ENCODE results near the gene MAML3.

Gene MAML3

DNA sequence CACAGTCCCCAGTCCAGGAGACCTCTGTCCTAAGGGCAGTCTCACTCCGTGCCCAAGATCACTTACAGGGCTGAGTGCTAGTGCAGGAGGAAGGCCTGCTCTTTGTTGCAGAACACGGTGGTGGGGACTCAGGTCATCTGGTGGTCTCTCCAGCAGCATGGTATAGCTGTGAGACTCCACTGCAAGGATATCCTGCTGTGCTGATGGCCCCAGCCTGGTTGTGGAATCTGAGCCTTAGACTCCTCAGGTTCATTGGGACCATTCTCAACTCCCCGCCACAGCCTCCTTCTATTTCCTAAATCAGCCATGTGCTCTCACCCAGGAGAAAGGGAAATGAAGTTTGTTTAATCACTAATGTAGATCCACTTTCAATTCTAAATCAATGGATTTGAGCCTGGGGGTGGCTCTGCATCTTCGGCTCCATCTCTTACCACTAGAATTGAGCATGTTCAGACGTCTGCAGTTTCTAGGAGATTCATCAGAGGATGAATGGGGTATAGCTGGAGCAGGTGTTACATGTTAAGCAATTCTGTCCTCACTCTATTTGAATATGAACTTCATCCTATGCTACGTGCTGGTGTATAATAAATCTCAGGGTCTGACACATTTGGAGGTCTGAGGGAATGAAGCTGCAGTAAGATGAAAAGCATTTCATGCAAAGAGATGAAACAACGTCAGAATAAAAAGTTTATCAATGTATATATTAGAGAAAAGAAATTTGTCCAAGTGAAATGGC, 299.1 kb downstream of the MAML3 start:
- H3K4me3 ChIP-seq (ENCODE audit: low read depth, low read length): no peak overlapping the region
- CTCF ChIA-PET: no interaction called here
- DNase-seq (ENCODE audit: low read depth, low spot score): no peak
- POLR2A ChIA-PET: no interaction called here
- TF ChIP-seq, protein P1, sequence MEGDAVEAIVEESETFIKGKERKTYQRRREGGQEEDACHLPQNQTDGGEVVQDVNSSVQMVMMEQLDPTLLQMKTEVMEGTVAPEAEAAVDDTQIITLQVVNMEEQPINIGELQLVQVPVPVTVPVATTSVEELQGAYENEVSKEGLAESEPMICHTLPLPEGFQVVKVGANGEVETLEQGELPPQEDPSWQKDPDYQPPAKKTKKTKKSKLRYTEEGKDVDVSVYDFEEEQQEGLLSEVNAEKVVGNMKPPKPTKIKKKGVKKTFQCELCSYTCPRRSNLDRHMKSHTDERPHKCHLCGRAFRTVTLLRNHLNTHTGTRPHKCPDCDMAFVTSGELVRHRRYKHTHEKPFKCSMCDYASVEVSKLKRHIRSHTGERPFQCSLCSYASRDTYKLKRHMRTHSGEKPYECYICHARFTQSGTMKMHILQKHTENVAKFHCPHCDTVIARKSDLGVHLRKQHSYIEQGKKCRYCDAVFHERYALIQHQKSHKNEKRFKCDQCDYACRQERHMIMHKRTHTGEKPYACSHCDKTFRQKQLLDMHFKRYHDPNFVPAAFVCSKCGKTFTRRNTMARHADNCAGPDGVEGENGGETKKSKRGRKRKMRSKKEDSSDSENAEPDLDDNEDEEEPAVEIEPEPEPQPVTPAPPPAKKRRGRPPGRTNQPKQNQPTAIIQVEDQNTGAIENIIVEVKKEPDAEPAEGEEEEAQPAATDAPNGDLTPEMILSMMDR (IDR thresholded peaks at IDR 0.05; ENCODE audit: insufficient read depth, low read length, missing control alignments): no peak

DNA sequence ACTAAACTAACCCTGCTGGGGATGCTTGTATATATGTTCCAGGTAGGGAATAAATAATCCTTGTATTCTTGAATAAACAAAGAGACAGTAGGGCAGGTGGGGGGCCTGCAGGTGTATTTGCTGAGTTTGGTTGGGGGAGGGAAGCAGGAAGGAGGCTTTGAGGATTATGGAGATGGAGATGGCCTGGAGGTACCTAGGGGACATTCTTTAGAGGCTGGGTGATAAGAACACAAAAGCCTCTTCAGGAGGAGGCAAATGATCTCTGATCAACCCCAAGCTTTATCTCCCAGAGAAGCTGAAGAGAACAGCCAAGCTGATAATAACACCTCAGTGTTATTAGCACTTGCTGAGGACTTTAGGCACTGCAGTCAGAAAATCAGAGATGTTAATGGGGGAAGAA, 300.7 kb downstream of the MAML3 start:
- no peak overlapping the region for H3K4me3 ChIP-seq (ENCODE audit: low read depth, low read length)
- no peak for DNase-seq (ENCODE audit: low read depth, low spot score)
- TF ChIP-seq, protein P1 (IDR thresholded peaks at IDR 0.05; ENCODE audit: insufficient read depth, low read length, missing control alignments): no peak
- CTCF ChIA-PET: no interaction called here
- POLR2A ChIA-PET: no interaction called here

DNA sequence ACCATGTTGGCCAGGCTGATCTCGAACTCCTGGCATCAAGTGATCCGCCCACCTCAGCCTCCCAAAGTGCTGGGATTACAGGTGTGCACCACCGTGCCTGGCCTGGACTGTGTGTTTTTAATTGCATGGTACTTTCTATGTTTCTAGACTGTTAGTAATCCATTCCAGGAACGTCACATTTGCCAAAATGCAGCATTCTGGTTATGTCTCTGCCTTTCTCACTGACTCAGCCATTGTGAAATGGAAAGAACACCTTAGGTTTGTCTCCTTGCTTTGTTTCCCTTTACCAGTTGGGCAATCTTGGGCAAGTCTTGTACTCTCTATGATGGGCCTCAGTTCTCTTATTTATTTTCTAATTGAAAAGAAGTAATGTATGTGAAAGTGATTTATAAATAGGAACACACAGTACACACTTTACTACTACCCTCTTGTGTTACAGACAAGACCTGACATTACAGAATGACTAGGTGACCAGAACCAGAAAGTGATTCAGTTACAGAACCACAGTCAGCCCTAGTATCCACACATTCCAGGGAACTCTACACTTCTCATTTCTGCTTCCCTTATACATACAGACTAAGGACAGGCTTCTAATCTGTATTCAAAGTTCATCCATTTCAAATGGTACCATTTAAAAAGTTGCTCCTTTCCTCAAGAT, 301.2 kb downstream of the MAML3 start:
- ChIA-PET POLR2A (no interaction called here), CTCF (no interaction called here)
- no peak overlapping the region for H3K4me3 ChIP-seq (ENCODE audit: low read depth, low read length)
- no peak for DNase-seq (ENCODE audit: low read depth, low spot score)
- TF ChIP-seq, protein P1 (IDR thresholded peaks at IDR 0.05; ENCODE audit: insufficient read depth, low read length, missing control alignments): no peak

DNA sequence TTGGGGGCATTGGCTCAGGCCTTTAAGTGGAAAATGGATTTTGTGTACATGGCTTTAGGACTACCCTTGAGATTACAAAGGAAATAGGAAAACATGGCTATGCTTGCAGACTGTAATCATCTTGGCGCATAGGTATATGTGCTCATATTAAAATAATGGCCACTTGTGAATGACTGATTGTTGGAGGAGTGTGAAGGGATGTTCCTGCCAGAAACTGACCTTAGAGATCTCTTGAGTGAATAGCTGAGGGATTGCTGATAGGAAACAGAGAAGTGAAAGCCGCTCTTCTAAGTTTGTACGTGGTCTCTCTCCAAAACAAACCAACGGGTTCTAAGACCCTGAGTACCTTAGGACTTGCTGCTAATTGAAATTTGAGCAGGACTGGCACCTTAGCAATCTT, 302.3 kb downstream of the MAML3 start:
- POLR2A ChIA-PET: interaction anchor here (0.6 kb wide), 1 partner anchor 10 kb away, joined by 3 read pairs; no protein-coding TSS in a partner anchor
- H3K4me3 ChIP-seq (ENCODE audit: low read depth, low read length): no peak overlapping the region
- DNase-seq (ENCODE audit: low read depth, low spot score): no peak
- CTCF ChIA-PET: no interaction called here
- TF ChIP-seq, protein P1 (IDR thresholded peaks at IDR 0.05; ENCODE audit: insufficient read depth, low read length, missing control alignments): no peak

DNA sequence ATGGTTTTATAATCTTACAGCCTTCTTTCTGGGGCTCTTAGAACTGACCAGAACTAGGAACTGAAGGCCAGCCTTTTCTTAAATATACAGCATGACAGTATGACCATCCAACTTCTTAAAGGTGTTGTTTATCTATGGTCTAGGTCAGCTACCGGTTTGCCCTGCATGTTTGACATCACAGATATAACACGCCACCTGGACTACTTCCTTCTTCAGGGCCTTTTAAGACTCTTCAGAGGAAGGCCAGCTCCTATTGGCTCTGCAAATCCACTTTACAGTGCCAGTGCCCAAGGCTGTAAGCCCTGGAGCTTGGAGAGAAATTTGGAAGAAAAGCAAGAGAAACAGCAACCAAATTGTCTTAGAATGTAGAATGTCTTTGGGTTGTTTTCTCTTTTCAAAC, 302.9 kb downstream of the MAML3 start:
- CTCF ChIA-PET: no interaction called here
- H3K4me3 ChIP-seq (ENCODE audit: low read depth, low read length): no peak overlapping the region
- DNase-seq (ENCODE audit: low read depth, low spot score): no peak
- TF ChIP-seq, protein P1 (IDR thresholded peaks at IDR 0.05; ENCODE audit: insufficient read depth, low read length, missing control alignments): no peak
- POLR2A ChIA-PET: interaction anchor here (0.6 kb wide), 1 partner anchor 10 kb away, joined by 3 read pairs; no protein-coding TSS in a partner anchor

DNA sequence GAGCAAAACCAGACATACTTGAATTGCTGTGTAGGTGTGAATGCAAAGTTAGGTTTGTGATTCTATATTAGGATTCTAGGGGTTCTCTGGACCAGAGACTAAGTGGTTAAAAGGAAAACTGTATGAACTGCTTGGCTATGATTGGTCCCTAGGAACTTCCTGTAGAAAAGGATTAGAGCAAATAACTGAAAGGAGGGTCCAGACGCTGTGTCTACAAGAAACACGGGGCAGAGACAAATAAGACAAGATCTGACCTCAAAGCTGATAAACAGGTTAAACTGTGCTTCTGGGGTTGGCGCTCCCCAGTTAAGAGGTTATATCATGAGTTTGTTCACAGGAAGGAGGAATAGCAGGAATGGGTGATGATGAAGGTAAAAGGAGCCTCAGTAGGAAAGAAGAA, 304.8 kb downstream of the MAML3 start:
- DNase-seq (ENCODE audit: low read depth, low spot score): no peak
- CTCF ChIA-PET: no interaction called here
- POLR2A ChIA-PET: no interaction called here

More for the DNA sequence above, 304.8 kb downstream of the MAML3 start:
- TF ChIP-seq, protein P1 (IDR thresholded peaks at IDR 0.05; ENCODE audit: insufficient read depth, low read length, missing control alignments): no peak
- H3K4me3 ChIP-seq (ENCODE audit: low read depth, low read length): no peak overlapping the region

Data from AG04449 (cell line).